NCI-H128 (cell line): ENCODE data around the gene EPM2A.
"Not testable (repeated sequence)": the region's sequence is repeated elsewhere in the genome, so short reads cannot be mapped to it uniquely, and the experiment has no call there.

ENCODE experiments used
- DNase-seq: peaks from one replicate; lab custom pipeline; 2025; ENCODE audit not compliant: unreplicated experiment; lab: John Stamatoyannopoulos, UW

The EPM2A gene

DNA sequence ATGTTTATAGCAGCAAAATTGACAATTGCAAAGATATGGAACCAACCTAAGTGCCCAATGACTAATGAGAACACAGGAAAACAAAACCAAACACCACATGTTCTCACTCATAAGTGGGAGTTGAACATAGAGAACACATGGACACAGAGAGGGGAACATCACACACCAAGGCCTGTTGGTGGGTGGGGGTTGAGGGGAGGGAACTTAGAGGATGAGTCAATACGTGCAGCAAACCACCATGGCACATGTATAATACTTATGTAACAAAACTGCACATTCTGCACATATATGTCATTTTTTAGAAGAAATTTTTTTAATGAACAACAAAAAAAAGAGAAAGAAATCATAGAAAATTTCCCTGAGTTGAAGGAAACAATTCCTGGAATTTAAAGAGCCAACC, 3.9 kb downstream of the EPM2A start:
- no peak for DNase-seq

DNA sequence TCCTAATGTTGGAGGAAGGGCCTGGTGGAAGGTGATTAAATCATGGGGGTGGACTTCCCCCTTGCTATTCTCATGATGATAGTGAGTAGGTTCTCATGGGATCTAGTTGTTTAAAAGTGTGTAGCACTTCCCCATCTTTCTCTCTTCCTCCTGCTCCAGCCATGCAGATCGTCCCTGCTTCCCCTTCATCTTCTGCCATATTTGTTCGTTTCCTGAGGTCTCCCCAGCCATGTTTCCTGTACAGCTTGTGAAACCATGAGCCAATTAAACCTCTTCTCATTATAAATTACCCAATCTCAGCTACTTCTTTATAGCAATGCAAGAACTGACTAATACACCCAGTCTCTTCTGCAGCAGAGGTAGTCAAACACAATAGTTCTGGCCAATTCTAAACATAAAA, 5.4 kb downstream of the EPM2A start:
- no peak for DNase-seq

DNA sequence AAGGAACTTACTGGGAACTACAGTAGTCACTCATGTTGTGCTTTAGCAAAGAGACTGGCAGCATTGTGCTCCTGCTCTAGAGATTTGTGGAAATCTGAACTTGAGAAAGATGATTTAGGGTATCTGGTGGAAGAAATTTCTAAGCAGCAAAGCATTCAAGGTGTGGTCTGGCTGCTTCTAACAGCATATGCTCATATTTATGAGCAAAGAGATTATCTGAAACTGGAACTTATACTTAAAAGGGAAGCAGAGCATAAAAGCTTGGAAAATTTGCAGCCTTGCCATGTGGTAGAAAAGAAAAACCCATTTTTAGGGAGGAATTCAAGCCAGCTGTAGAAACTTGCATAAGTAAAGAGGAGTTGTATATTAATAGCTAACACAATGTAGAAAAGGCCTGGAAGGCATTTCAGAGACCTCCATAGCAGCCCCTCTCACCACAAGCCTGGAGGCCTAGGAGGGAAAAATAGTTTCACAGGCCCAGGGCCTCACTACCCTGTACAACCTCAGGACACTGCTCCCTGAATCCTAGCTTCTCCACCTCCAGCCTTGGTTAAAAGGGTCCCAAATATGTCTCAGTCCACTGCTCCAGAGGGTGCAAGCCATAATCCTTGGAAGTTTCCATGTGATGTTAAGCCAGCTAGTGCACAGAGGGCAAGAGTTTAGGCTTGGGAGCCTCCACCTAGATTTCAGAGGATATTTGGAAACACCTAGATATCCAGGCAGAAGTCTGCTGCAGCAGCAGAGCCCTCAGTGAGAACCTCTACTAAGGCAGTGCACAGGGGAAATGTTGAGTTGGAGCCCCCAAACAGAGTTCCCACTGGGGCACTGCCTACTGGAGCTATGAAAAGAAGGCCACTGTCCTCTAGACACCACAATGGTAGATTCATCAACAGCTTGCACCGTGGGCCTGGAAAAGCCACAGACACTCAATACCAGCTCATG, 6.6 kb downstream of the EPM2A start:
- no peak for DNase-seq

DNA sequence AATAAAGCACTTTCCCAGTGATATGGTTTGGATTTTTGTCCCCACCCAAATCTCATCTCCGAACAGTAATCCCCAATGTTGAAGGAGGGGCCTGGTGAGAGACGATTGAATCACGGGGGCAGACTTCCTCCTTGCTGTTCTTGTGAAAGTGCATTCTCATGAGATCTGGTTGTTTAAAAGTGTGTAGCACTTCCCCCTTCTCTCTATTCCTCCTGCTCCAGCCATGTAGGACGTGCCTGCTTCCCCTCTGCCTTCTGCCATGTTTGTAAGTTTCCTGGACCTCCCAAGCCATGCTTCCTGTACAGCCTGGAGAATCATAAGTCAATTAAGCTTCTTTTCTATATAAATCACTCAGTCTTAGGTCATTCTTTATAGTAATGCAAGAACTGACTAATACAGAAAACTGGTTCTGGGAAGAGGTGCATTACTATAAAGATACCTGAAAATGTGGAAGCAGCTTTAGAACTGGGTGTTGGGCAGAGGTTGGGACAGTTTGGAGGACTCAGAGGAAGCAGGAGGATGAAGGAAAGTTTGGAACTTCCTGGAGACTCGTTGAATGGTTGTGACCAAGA, 7.4 kb downstream of the EPM2A start:
- no peak for DNase-seq

DNA sequence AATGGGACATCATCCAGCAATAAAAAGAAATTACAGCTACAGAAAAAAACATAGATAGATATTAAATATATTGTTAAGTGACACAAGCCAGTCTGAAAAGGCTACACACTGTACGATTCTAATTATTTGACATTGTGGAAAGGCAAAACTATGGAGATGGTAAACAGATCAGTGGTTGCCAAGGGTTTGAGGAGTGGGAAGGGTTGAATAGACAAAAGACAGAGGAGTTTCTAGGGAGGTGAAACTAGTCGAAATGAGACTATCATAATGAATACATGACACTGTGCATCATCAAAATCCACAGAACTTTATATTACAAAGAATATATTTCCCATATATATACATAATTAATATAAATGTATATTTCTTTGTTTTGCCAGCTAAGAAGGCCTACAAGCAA, 9.8 kb downstream of the EPM2A start:
- no peak for DNase-seq

DNA sequence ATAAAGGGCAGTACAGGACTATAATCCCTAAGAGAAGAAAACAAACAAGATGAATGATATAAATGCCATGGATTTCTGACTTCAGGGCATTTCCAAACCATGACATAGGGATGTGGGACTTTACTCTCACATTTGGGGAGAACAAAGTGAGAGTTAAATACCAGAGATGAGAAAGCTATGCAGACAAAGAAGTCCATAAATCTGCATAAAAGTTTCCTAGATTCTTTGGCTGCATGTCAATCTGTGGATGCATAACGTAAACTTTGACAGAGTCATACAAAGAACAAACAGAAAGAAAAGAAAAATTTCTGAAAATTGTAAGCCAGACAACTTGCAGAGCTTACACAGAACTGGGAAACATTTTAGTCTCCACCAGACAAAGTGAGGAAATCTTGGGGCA, 11.7 kb downstream of the EPM2A start:
- no peak for DNase-seq

DNA sequence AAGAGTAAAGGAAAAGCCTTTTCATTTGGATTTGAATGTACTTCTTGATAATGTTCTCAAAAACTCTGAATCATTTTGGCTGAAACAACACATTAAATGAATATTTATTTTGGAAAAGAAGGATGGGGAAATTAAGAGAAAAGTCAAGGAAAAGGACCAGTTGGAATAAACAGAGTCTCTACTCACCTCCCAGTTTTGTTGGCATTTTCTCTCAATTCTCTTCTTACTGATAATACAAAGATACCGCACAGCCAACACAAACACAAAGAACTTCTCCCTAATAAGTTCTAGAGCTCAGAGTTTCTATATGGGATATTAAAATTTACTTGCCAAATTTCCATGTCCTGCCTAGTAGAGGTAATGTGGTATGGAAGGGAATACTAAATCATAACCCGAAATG, 13.1 kb downstream of the EPM2A start:
- DNase-seq, result no peak

DNA sequence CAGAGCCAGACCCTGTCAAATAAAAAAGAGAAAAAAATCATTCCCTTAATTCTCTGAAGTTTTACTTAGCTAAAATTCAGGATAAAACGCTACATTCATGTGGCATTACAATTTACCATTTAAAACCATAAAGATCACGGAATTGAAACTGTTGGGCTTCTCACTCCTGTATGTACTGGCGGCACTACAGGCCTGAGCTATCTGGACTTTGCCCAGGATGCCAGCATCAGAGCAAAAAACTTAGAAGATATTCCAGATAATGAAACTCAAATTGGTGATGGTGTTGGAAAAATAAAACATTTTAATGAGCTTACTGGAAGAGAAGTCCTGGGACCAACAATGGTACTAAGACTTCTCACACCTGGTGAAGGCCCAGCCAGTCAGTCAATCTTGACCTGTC, 14.2 kb downstream of the EPM2A start:
- DNase-seq, result no peak

DNA sequence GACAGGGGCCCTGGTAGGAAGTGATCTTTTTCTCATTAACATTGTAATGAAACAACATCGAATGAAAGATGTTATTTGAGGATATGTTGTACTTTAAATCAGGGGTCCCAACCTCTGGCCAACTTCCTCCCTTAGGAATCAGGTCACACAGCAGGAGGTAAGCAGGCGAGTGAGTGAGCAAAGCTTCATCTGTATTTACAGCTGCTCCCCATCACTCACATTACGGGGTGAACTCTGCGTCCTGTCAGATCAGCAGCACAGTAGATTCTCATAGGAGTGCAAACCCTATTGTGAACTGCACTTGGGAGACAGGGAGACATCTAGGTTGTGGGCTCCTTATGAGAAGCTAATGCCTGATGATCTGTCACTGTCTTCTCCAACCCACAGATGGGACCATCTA, 19.9 kb downstream of the EPM2A start:
- DNase-seq, result no peak

DNA sequence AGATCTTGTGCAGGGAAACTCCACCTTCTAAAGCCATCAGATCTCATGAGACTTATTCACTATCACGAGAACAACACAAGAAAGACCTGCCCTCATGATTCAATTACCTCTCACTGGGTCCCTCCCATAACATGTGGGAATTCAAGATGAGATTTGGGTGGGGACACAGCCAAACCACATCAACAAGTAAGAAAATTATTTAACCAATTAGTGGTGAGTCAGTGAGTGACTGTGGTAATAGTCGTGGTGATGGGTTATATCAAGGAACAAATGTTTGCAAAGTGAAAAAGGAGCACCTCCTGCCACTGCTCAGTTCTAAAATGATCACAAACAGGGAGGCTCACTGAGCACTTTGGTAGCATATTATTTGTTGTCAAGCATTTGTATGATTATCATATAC, 20.6 kb downstream of the EPM2A start:
- DNase-seq, result no peak

DNA sequence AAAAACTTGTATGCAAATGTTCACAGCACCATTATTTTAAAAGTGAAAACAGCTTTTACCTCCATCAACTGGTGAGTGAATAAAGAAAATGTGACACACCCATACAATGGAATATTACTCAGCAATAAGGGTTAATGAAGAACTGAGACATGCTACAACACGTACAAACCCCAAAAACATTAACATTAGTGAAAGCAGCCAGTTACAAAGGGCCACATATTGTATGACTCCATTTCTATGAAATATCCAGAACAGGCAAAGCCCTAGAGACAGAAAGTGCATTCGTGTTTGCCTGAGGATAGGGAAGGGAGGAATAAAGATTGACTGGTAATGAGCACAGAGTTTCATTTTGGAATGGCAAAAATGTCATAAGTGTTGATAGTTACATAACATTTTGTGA, 21.5 kb downstream of the EPM2A start:
- no peak for DNase-seq

DNA sequence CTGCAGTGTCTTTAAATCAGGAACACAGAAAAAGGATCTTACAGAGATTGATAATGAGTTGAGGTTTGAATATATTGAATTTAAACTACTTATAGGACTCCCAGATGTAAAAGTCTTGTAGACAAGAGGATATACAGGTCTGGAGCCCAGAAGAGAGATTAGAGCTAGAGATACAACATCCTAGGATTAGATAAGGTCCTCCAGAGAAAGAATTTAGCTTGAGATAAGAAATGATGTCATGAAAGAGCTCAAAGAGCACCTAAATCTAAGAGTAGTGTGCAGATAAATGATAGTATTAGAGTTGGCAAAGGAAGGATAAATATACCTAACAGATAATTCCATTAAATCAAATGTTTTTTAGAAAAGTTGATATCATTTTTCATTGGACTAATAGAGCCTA, 23.9 kb downstream of the EPM2A start:
- DNase-seq, result no peak

DNA sequence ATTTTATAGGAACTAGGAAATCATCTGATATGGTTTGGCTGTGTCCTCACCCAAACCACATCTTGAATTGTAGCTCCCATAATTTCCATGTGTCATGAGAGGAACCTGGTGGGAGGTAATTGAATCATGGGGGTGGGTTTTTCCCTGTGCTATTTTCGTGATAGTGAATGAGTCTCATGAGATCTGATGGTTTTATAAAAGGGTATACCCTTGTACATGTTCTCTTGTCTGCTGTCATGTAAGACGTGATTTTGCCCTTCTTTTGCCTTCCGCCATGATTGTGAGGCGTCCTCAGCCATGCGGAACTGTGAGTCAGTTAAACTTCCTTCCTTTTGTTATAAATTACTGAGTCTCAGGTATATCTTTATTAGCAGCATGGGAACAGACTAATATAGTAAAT, 27.9 kb downstream of the EPM2A start:
- DNase-seq, result no peak

DNA sequence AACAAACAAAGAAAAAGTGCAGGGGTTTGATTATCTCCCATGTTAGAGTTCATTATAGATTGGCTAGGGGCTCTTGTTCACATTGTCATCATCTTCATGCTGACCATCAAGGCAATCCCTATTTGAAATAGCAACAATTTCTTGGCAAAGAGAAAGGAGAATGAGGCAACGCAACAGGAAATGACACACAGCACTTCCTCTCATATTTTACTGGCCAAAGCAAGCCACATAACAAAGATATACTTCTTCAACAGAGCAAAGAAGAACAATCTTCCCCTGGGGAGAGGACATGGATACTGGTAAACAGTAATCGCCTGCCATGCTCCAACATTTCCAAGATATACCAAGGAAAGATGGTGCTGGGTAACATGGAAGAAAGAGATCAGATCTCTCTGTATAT, 29.8 kb downstream of the EPM2A start:
- no peak for DNase-seq

DNA sequence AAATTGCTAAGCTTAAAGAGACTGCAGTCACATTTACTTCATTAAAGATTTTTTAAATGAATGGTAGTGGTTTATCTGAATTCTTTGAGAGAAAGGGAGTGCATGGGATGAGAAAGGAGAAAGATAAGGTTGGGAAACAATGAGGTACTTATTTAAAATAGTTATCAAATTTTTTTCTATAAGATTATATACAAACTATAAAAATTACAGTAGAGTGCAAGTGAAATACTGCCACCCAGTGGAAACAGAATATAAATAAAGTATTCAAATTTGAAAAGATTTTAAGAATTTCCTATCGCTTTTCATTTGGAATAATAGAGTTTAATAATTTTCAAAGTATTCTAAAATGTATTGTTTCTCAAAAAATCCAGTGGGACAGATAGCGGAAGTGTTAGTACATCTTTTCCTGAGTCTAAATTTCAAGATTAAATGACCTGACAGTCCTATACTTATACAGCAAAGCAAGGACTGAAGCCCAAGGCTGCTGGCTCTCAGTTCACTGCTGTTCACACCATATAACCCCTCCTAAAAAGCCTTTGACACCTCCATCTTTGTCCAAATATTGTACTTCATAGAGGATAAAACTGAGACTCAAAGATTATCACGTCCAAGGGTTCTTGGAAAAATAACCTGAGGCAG, 31.1 kb downstream of the EPM2A start:
- DNase-seq, result no peak

DNA sequence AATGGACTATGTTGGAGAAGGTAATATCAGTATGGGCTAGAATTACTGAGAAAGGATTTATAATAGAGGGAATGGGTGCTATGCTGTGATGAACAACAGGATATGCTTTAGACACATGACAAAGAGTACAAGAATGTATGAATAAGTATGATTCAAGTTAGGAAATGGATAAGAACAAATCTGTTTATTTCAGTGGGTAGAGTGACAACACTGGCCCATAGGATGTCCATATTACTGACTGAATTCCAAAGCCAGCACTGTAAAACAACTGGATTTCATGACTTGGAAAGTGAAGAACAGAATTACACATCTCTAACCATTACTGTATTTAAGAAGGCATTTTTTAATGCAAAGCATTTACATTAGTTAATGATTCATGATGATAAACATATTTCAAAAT, 35.9 kb downstream of the EPM2A start:
- DNase-seq, result no peak

DNA sequence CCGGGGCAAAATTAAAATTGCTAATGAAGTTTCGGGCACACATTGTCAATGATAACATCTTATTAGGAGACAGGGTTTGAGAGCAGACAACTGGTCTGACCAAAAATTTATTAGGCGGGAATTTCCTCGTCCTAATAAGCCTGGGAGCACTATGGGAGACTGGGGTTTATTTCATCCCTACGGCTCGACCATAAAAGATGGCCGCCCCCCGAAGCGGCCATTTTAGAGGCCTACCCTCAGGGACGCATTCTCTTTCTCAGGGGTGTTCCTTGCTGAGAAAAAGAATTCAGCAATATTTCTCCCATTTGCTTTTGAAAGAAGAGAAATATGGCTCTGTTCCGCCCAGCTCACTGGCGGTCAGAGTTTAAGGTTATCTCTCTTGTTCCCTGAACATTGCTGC, 37.9 kb downstream of the EPM2A start:
- not testable (repeated sequence) for DNase-seq

DNA sequence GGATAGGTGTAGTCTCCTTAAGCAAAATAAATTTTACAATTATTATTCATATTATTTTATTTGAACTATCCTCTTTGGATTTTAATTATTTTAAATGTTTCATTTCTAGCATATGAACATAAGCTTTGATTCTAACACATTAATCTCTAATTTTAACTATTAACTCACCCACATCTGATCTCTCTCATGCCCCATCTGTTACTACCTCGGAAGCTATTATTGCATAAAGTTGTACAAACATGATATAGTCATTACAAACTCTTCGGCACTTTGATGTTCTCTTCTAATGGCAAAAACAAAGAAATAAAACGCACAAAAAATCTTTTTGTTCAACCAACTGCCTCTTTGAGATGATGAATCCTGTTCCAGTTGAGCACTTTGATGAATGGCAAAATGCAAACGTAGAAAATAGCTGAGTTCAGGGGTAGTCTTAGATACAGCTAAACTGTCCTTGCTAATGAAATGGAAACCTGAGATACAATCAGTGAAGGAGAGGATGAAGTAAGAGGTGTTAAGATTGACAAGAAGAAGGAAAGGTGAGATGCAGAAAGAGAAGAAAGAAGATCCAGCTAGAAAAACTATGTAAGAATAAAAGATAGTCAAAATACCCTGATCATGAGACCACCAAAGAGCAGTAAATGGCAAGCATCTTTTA, 41.1 kb downstream of the EPM2A start:
- no peak for DNase-seq

DNA sequence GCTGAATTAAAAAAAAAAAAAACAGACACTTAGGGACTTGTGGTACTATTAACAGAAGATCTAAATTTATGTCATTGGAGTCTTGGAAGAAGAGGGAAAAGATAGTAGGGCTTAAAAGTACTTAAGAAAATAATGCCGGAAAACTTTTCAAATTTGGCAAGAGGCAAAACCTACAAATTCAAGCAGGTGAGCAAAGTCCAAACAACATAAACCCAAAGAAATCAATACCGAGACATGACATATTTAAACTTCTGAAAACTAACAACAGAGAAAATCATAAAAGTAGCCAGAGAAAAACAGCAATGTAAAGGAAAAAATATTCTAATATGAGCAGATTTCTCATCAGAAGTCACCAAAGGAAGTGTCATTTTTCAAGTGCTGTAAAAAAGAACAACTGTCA, 44.4 kb downstream of the EPM2A start:
- no peak for DNase-seq

DNA sequence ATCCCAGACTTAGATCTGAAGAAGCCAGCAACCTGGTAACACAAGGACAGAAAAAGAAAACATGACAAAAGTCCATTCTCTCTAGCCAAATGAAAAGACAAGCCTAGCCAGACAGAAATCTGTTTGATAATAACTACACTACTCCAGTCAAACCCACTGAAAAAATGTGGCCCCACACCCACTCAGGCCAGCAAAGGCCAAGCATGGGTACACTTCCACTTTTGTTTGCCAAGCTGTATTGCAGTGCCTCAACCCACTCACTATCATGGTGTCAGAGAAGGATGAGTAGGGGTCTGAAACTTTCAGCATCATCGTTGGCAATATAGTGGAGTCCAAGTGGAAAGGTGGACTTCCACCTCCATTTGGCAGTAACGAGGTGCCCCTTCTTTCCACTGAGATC, 45.8 kb downstream of the EPM2A start:
- no peak for DNase-seq

DNA sequence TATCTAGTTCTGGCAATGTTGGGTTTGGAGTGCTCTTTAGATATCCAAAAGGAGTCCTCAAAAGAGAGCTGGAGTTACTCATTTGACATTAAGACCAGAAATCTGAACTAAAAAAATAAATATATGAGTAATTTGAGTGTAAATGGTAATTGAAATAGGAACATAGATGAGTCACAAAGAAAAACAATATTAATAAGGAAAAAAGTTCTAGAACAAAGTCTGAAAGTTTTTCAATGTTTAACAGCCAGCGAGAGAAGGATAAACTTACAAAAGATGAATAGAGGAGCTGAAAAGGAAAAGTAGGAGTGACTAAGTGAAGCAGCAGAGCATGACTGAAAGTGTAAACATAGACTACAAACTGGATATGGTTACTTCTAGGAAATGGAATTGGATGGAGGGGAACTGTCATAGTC, 46.8 kb downstream of the EPM2A start:
- DNase-seq, result no peak

DNA sequence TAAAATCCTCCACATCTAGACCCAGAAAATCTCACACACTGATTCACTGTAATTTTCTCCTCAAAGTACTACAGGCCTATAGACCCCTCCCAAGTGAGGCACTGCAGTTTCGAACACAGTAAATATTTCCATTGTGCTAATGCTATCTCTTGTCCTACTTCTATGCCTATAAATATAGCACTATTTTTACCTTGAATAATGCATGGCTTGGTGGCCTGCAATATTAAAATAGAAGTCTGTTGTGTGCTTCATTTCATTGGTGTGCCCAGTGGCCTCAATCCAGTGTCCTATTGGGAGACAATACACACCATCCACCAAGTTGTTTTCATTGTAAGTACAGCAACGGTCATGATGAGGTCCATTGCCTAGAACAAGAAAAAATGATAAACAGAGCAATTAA, 49.4 kb downstream of the EPM2A start:
- DNase-seq, result no peak
